ENCODE data around the gene GPR25. TPM values are rescaled to one million over a fixed set of nuclear protein-coding genes. Genes with fewer than 3 reads are reported as not detected.

The GPR25 gene
- total RNA-seq, 4 donors from 2014 or later, result not detected

DNA sequence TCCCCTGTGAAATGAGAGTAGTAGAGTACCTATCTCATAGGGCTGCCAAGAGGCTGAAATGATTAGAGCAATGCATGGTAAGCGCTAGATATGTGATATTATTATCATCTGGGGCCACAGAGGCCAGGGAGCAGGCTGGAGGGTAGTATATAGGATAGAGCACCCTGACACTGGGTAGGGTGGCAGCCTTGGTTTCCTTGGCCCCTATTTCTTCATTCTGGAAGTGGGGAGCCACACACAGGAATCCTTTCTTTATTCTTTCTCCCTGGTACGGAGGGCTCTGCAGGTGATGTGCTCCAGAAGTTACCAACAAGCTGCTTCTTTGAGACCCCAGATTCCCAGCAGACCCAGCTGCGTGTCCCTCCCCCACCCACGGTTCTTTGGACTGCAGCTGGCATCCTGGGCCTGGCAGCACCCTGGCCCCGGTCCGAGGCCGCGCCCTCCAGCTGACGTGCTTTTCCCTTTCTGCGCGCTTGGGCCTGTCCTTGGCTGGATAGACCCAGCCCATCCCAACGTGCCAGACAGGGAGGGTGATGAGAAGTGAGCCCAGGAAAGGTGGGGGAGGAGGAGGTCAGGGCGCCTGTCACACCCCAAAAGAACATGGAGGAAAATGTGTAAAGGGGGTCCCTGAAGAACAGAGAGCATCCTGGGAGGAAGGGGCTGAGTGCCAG, 40.1 kb downstream of the GPR25 start:
- WGBS, 2 donors (ENCODE audit: low coverage in 1 of 2), result 82 to 83% methylated on average over 1 to 2 of the region's 13 CpGs

DNA sequence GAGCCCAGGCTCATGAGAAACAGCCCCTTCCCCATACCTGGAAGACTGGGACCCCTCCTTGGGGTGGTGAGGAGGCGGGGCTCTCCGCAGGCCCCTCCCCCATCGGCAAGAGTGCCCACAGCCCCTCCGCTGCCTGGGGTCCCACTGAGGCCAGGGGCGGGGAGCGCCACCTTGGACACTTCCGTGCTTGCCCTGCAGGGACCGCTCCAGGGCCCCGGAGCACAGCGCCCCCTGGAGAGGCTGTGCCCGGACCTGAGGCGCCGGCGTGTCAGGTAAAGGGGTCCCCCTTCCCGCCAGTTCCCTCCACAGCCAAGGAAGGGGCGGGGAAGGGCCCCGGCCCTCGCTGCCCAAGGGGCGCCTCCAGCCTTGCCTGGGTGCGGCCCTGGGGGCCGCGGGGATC, 43.4 kb downstream of the GPR25 start:
- H3K9me3 ChIP-seq, result no peaks in the 10 kb centered on the region
- no peak overlapping the region for H3K27ac ChIP-seq
- peaks cover 8% of the 10 kb centered on the region for H3K27me3 ChIP-seq
- no peak overlapping the region for H3K4me3 ChIP-seq
- no peak for ATAC-seq
- TF ChIP-seq EP300 (IDR thresholded peaks at IDR 0.05), result no peak
- TF ChIP-seq, protein P1, sequence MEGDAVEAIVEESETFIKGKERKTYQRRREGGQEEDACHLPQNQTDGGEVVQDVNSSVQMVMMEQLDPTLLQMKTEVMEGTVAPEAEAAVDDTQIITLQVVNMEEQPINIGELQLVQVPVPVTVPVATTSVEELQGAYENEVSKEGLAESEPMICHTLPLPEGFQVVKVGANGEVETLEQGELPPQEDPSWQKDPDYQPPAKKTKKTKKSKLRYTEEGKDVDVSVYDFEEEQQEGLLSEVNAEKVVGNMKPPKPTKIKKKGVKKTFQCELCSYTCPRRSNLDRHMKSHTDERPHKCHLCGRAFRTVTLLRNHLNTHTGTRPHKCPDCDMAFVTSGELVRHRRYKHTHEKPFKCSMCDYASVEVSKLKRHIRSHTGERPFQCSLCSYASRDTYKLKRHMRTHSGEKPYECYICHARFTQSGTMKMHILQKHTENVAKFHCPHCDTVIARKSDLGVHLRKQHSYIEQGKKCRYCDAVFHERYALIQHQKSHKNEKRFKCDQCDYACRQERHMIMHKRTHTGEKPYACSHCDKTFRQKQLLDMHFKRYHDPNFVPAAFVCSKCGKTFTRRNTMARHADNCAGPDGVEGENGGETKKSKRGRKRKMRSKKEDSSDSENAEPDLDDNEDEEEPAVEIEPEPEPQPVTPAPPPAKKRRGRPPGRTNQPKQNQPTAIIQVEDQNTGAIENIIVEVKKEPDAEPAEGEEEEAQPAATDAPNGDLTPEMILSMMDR (IDR thresholded peaks at IDR 0.05), result no peak
- TF ChIP-seq POLR2AphosphoS5 (IDR thresholded peaks at IDR 0.05), result no peak
- TF ChIP-seq POLR2A (IDR thresholded peaks at IDR 0.05), result no peak
- WGBS, 2 donors (ENCODE audit: low coverage in 1 of 2), result no CpG with 5 or more reads among the region's 22 CpGs
- no peaks in the 10 kb centered on the region for H3K4me1 ChIP-seq
- no peaks in the 10 kb centered on the region for H3K36me3 ChIP-seq

More for the DNA sequence above, 40.1 kb downstream of the GPR25 start:
- Histone ChIP-seq H3K36me3 (no peaks in the 10 kb centered on the region), H3K4me3 (no peak overlapping the region), H3K9me3 (no peaks in the 10 kb centered on the region), H3K27me3 (peaks cover 13% of the 10 kb centered on the region), H3K27ac (no peak overlapping the region), H3K4me1 (no peaks in the 10 kb centered on the region)
- TF ChIP-seq, protein P1 (IDR thresholded peaks at IDR 0.05), result no peak
- no peak for ATAC-seq

DNA sequence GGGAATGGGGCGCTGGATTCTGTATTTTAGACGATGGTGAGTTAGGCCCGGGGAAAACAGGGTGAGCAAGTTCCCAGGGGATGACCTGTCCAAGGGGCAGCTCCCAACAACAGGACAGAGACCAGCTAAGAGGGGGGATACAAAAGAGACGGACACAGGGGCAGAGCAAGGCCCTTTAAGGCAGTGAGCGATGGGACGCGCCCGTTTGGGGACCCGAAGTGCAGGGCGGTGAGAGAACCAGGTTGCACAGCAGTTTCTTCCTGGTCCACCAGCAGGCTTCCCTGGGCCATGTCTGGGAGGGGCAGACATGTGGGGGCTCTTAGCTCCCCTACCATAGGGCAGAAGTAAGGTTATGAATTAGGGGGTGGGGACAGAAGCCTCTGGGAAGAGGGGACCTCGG, 43.9 kb downstream of the GPR25 start:
- Histone ChIP-seq H3K4me1 (no peaks in the 10 kb centered on the region), H3K36me3 (no peaks in the 10 kb centered on the region), H3K9me3 (no peaks in the 10 kb centered on the region), H3K27ac (no peak overlapping the region), H3K4me3 (no peak overlapping the region), H3K27me3 (peaks cover 11% of the 10 kb centered on the region)
- ATAC-seq, result no peak
- TF ChIP-seq POLR2AphosphoS5 (IDR thresholded peaks at IDR 0.05), result no peak
- no peak for TF ChIP-seq POLR2A (IDR thresholded peaks at IDR 0.05)
- no peak for TF ChIP-seq EP300 (IDR thresholded peaks at IDR 0.05)
- TF ChIP-seq, protein P1 (IDR thresholded peaks at IDR 0.05), result no peak
- WGBS, 2 donors (ENCODE audit: low coverage in 1 of 2), result 67 to 68% methylated on average over 1 to 8 of the region's 11 CpGs

DNA sequence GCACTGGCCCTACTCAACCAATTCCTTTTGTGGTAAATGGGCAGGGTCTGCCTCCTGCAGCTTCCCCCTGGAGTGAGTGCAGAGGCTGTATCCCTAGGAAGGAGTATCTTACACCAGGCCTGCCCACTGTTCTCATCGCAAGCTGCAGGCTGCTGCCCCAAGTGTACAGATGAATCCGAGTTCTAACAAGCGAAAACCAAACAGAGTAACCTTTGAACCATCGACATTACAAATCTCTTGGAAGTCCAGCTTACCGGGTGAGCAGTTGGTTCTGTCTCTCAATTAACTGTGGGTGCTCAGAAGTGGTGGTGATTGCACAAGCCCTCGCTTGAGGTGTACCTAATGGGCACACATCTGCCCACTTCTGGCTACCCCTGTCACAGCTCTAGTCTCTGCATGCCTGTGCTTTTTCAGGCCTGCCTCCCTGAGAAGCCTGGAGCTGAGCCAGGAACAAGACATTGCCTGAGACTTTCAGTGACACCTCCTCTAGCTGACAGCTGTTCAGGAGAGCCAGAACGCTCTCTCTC, 44.6 kb downstream of the GPR25 start:
- no peak for ATAC-seq
- H3K4me1 ChIP-seq, result no peaks in the 10 kb centered on the region
- no peaks in the 10 kb centered on the region for H3K9me3 ChIP-seq
- peaks cover 13% of the 10 kb centered on the region for H3K27me3 ChIP-seq
- TF ChIP-seq POLR2AphosphoS5 (IDR thresholded peaks at IDR 0.05) (no peak), EP300 (IDR thresholded peaks at IDR 0.05) (no peak), POLR2A (IDR thresholded peaks at IDR 0.05) (no peak)
- TF ChIP-seq, protein P1 (IDR thresholded peaks at IDR 0.05), result no peak
- H3K27ac ChIP-seq, result no peak overlapping the region
- no peaks in the 10 kb centered on the region for H3K36me3 ChIP-seq
- H3K4me3 ChIP-seq, result no peak overlapping the region
- 40 to 57% methylated on average over 1 to 2 of the region's 7 CpGs for WGBS, 2 donors (ENCODE audit: low coverage in 1 of 2)

DNA sequence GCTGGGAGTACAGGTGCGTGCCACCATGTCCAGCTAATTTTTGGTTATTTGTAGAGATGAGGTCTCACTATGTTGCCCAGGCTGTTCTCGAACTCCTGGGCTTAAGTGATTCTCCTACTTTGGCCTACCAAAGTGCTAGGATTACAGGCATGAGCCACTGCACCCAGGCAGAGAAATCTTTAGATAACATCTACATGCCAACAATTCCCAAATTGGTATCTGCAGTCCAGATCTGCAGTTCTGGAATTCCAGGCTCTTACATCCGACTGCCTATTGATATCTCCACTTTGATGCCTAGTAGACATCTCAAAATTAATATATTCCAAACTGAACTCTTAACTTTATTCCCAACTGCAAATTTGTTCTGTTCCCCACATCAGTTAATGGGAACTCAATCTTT, 45.2 kb downstream of the GPR25 start:
- no peak overlapping the region for H3K27ac ChIP-seq
- peaks cover 13% of the 10 kb centered on the region for H3K27me3 ChIP-seq
- 78 to 100% methylated on average over 1 to 3 of the region's 3 CpGs for WGBS, 2 donors (ENCODE audit: low coverage in 1 of 2)
- no peaks in the 10 kb centered on the region for H3K4me1 ChIP-seq
- H3K36me3 ChIP-seq, result no peaks in the 10 kb centered on the region
- no peak overlapping the region for H3K4me3 ChIP-seq
- TF ChIP-seq POLR2AphosphoS5 (IDR thresholded peaks at IDR 0.05), result no peak
- TF ChIP-seq POLR2A (IDR thresholded peaks at IDR 0.05), result no peak
- no peak for TF ChIP-seq EP300 (IDR thresholded peaks at IDR 0.05)
- TF ChIP-seq, protein P1 (IDR thresholded peaks at IDR 0.05), result no peak
- no peaks in the 10 kb centered on the region for H3K9me3 ChIP-seq
- no peak for ATAC-seq
